B cell (primary cell): ENCODE data around the gene KCNH3. TPM values are rescaled to one million over a fixed set of nuclear protein-coding genes. Genes with fewer than 3 reads are reported as not detected.

Source experiments
- ATAC-seq: fragments of 200-7000 bp; cut with Tn5 transposase; one replicate; pipeline ENCODE4 v1.10.0; 2021; ENCODE audit warnings: low read depth, mild to moderate bottlenecking, moderate number of reproducible peaks, moderate library complexity
- CTCF ChIA-PET: fragments of 350-600 bp; sonication (Branson Sonifier 250); formaldehyde crosslinking; loops from one replicate; lab custom pipeline; 2021; ENCODE audit warnings: antibody characterized with exemption, inconsistent platforms; lab: Charles Lee
- POLR2A ChIA-PET: fragments of 350-600 bp; sonication (Branson Sonifier 250); formaldehyde crosslinking; loops from one replicate; lab custom pipeline; 2021; ENCODE audit warnings: antibody characterized with exemption; lab: Charles Lee
- DNase-seq: peaks from one replicate; pipeline ENCODE4 v3.0.0; 2013
- H2AFZ ChIP-seq: 2 replicates; pipeline ENCODE4 v1.6.1; 2012; ENCODE audit warnings: mild to moderate bottlenecking, low read depth, low read length; ENCODE audit not compliant: insufficient read depth, poor library complexity, severe bottlenecking
- H3K27ac ChIP-seq, 2 donors: 1 replicate in 1 of 2; 2 replicates in 1 of 2; pipeline ENCODE4 v1.5.1; 2012 to 2013; ENCODE audit warnings: low read length in 2 of 2, mild to moderate bottlenecking in 2 of 2, moderate library complexity in 1 of 2
- H3K27me3 ChIP-seq, 4 experiments: fragments of 200-600 bp in 1 of 4; sonication (generic) in 1 of 4; replicated peaks in 1 of 4; 1 replicate in 2 of 4; 2 replicates in 2 of 4; pipeline versions ENCODE4 v1.6.1 to v1.7.0; 2013 to 2016; ENCODE audit warnings: low read length in 3 of 4, mild to moderate bottlenecking in 2 of 4, mixed read lengths in 1 of 4, moderate library complexity in 1 of 4; ENCODE audit not compliant: insufficient read depth in 4 of 4, control insufficient read depth in 3 of 4; ENCODE audit errors: control extremely low read depth in 1 of 4
- H3K36me3 ChIP-seq, 2 experiments: replicated peaks in 1 of 2; 1 replicate in 1 of 2; 2 replicates in 1 of 2; pipeline versions ENCODE4 v1.6.1 to v1.7.1; 2013; ENCODE audit warnings: low read length in 1 of 2; ENCODE audit not compliant: insufficient read depth in 2 of 2, control insufficient read depth in 1 of 2; ENCODE audit errors: control extremely low read depth in 1 of 2, extremely low read depth in 1 of 2
- H3K4me1 ChIP-seq, 2 donors: fragments of 200-600 bp in 1 of 2; sonication (generic) in 1 of 2; 1 replicate in 1 of 2; 2 replicates in 1 of 2; pipeline versions ENCODE4 v1.5.1 to v1.6.1; 2013 to 2017; ENCODE audit warnings: low read length in 2 of 2; ENCODE audit not compliant: control insufficient read depth in 2 of 2, insufficient read depth in 2 of 2
- H3K4me2 ChIP-seq: replicated peaks from 2 replicates; pipeline ENCODE3; 2012; ENCODE audit warnings: mild to moderate bottlenecking, low read depth, low read length; ENCODE audit not compliant: poor library complexity, severe bottlenecking
- H3K4me3 ChIP-seq, 5 experiments: fragments of 200-600 bp in 1 of 5; sonication (generic) in 1 of 5; 1 replicate in 3 of 5; 2 replicates in 2 of 5; pipeline versions ENCODE4 v1.5.1 to v1.7.0; 2011 to 2016; ENCODE audit warnings: low read length in 4 of 5, mild to moderate bottlenecking in 4 of 5, low read depth in 2 of 5, control low read depth in 1 of 5, moderate library complexity in 1 of 5; ENCODE audit not compliant: insufficient read depth in 1 of 5; ENCODE audit errors: control extremely low read depth in 1 of 5, extremely low read depth in 1 of 5
- H3K79me2 ChIP-seq: fragments of 200-600 bp; sonication (generic); one replicate; pipeline ENCODE4 v1.6.0; 2016; ENCODE audit warnings: low read length; ENCODE audit not compliant: control insufficient read depth, insufficient read depth
- H3K9ac ChIP-seq: fragments of 200-600 bp; sonication (generic); 2 replicates; pipeline ENCODE4 v1.6.1; 2017; ENCODE audit warnings: mild to moderate bottlenecking, low read length, moderate library complexity
- H3K9me3 ChIP-seq, 3 donors: one replicate each; pipeline versions ENCODE4 v1.6.1 to v1.7.1; 2013; ENCODE audit warnings: low read length in 2 of 3; ENCODE audit not compliant: control insufficient read depth in 2 of 3, insufficient read depth in 1 of 3; ENCODE audit errors: control extremely low read depth in 1 of 3
- H4K20me1 ChIP-seq: 2 replicates; pipeline ENCODE4 v1.6.0; 2012; ENCODE audit warnings: mild to moderate bottlenecking, low read length; ENCODE audit not compliant: insufficient read depth, control insufficient read depth, poor library complexity, severe bottlenecking
- H3K27ac Mint-ChIP-seq: one replicate; pipeline ENCODE4 v1.8.0; 2021; ENCODE audit warnings: mixed read lengths
- H3K27me3 Mint-ChIP-seq: one replicate; pipeline ENCODE4 v1.8.0; 2021; ENCODE audit warnings: mixed read lengths
- H3K4me1 Mint-ChIP-seq: one replicate; pipeline ENCODE4 v1.8.0; 2021; ENCODE audit warnings: mixed read lengths
- H3K4me3 Mint-ChIP-seq: one replicate; pipeline ENCODE4 v1.8.0; 2021; ENCODE audit warnings: mixed read lengths
- H3K9me3 Mint-ChIP-seq: one replicate; pipeline ENCODE4 v1.8.0; 2022; ENCODE audit warnings: mixed read lengths; ENCODE audit not compliant: insufficient read depth
- CTCF ChIP-seq: fragments of 200-600 bp; IDR thresholded peaks from one replicate; pipeline ENCODE4 v1.8.0; 2022; ENCODE audit warnings: antibody characterized with exemption, mild to moderate bottlenecking
- EZH2 ChIP-seq: IDR thresholded peaks from 2 replicates; pipeline ENCODE4 v1.6.1; 2012; ENCODE audit warnings: borderline replicate concordance, low read depth, mild to moderate bottlenecking, moderate library complexity, low read length; ENCODE audit not compliant: insufficient read depth, poor library complexity, severe bottlenecking
- whole genome bisulfite sequencing: methylation state at CpG from one replicate; pipeline ENCODE4 v1.1.5; 2013; ENCODE audit warnings: missing lambda C conversion rate; ENCODE audit not compliant: insufficient coverage; 5-methylcytosine and 5-hydroxymethylcytosine counted together
- intact Hi-C: fragments of 100-400 bp; cut with micrococcal nuclease; formaldehyde crosslinking; loops from one replicate; pipeline ENCODE4 v1.10.0; 2022
- polyA plus RNA-seq: library from polyadenylated mRNA; depleted of rRNA; stranded (reverse); fragments of >200 nt; gene quantifications from 2 replicates; pipeline ENCODE4 v1.2.3, GENCODE V29; 2012
- total RNA-seq, 2 donors: library from RNA; stranded (reverse); fragments of 120-200 nt in 1 of 2; gene quantifications; 1 replicate in 1 of 2; 2 replicates in 1 of 2; pipeline versions ENCODE4 v1.2.3 to v1.2.4, GENCODE V29; 2013 to 2022

Gene KCNH3
- total and polyA plus RNA-seq, 2 donors (not counting 1 experiment from before 2014, with no cell fraction given): 0.49 to 0.54 TPM

- peak overlapping the region; percentile 69 for H2AFZ ChIP-seq
- Mint-ChIP-seq H3K27me3 (peaks cover 33% of the 10 kb centered on the region), H3K27ac (peak overlapping the region; percentile 59), H3K4me3 (peak overlapping the region; percentile 81), H3K9me3 (no peaks in the 10 kb centered on the region), H3K4me1 (peaks cover 44% of the 10 kb centered on the region)
- peaks cover 0 to 42% (median 13%) of the 10 kb centered on the region in 4 experiments for H3K27me3 ChIP-seq
- no peak for ATAC-seq
- ChIA-PET POLR2A (interaction anchor here (0.6 to 1.0 kb wide), 2 partner anchors 9 to 352 kb away, joined by 3 read pairs; no protein-coding TSS in a partner anchor), CTCF (interaction anchor here (1.4 kb wide), 1 partner anchor 9 kb away, joined by 3 read pairs; no protein-coding TSS in a partner anchor)
- WGBS: 17% methylated on average over 44 of the region's 47 CpGs
- TF ChIP-seq CTCF (no peak), EZH2 (peak; percentile 86)
- H3K9ac ChIP-seq: peak overlapping the region; percentile 42
- H3K4me1 ChIP-seq: peaks cover 33 to 49% of the 10 kb centered on the region in 2 donors
- H3K9me3 ChIP-seq: peaks cover 0 to 9% (median 0%) of the 10 kb centered on the region in 3 donors
- H3K79me2 ChIP-seq: no peaks in the 10 kb centered on the region
- DNase-seq: peak; percentile 51
- no peaks in the 10 kb centered on the region for H4K20me1 ChIP-seq
- intact Hi-C loops: loop anchor here (2.0 kb wide), 1 partner anchor 167 kb away; the partner anchor contains the start of gene FMNL3
- H3K36me3 ChIP-seq: no peaks in the 10 kb centered on the region
- H3K4me3 ChIP-seq: peak overlapping the region in 2 of 5 experiments; percentile 9 to 76
- H3K27ac ChIP-seq: no peak overlapping the region
- peak overlapping the region; percentile 99 for H3K4me2 ChIP-seq
Measured at GRCh38 chr12:49539406-49540228, 787 bp downstream of the KCNH3 start.
